Nephron (organoid): ENCODE measurements around the gene CAMTA1.

Experiments
- H3K27ac Mint-ChIP-seq, 3 experiments: 2 replicates each; pipeline ENCODE4 v1.8.0; 2020; ENCODE audit warnings: mixed read lengths in 3 of 3, mild to moderate bottlenecking in 2 of 3, moderate library complexity in 1 of 3
- H3K27me3 Mint-ChIP-seq: 2 replicates; pipeline ENCODE4 v1.8.0; 2021; ENCODE audit warnings: low read depth, mild to moderate bottlenecking, moderate library complexity, mixed read lengths
- H3K36me3 Mint-ChIP-seq: 2 replicates; pipeline ENCODE4 v1.8.0; 2020; ENCODE audit warnings: low read depth, mixed read lengths
- H3K4me1 Mint-ChIP-seq: 2 replicates; pipeline ENCODE4 v1.8.0; 2020; ENCODE audit warnings: mixed read lengths
- H3K4me3 Mint-ChIP-seq, 3 experiments: 2 replicates each; pipeline ENCODE4 v1.8.0; 2020; ENCODE audit warnings: mild to moderate bottlenecking in 3 of 3, mixed read lengths in 3 of 3, moderate library complexity in 2 of 3
- H3K9me3 Mint-ChIP-seq: 2 replicates; pipeline ENCODE4 v1.8.0; 2020; ENCODE audit warnings: mixed read lengths
- TF ChIP-seq, protein P1 (sequence below), 3 experiments: fragments of 200-600 bp; sonication (generic); IDR thresholded peaks; one replicate each; pipeline ENCODE4 v1.5.0; 2021; ENCODE audit warnings: antibody characterized with exemption in 3 of 3; ENCODE audit not compliant: unreplicated experiment in 3 of 3

The CAMTA1 gene

GRCh38 chr1:7425229-7425628 lies 640.0 kb downstream of the CAMTA1 start:
- Mint-ChIP-seq H3K36me3 (no peaks in the 10 kb centered on the region), H3K4me3 (no peak overlapping the region), H3K4me1 (peaks cover 23% of the 10 kb centered on the region), H3K27me3 (peaks cover 18% of the 10 kb centered on the region), H3K27ac (no peak overlapping the region), H3K9me3 (peaks cover 4% of the 10 kb centered on the region)
- TF ChIP-seq, protein P1, sequence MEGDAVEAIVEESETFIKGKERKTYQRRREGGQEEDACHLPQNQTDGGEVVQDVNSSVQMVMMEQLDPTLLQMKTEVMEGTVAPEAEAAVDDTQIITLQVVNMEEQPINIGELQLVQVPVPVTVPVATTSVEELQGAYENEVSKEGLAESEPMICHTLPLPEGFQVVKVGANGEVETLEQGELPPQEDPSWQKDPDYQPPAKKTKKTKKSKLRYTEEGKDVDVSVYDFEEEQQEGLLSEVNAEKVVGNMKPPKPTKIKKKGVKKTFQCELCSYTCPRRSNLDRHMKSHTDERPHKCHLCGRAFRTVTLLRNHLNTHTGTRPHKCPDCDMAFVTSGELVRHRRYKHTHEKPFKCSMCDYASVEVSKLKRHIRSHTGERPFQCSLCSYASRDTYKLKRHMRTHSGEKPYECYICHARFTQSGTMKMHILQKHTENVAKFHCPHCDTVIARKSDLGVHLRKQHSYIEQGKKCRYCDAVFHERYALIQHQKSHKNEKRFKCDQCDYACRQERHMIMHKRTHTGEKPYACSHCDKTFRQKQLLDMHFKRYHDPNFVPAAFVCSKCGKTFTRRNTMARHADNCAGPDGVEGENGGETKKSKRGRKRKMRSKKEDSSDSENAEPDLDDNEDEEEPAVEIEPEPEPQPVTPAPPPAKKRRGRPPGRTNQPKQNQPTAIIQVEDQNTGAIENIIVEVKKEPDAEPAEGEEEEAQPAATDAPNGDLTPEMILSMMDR (IDR thresholded peaks at IDR 0.05; ENCODE audit: unreplicated experiment in 3 of 3) = no peak

DNA sequence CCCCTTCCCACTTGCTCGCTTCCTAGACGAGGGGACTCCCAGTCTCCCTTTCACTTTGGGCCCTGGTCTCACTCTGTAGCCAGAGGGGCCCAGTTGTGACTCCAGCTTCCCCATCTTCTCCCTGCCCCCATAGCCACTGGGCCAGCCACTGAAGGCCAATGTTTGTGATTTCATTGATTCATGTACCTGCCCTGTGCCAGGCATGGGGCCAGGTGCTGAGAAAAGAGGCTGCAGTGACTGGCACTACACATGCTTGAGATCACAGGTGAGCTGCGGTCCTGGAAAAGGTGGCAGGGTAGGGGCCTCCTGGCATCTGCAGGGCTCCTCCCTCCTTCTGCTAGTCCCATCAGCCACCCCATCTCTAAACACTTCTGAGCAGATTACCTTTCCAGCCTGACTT lies 640.5 kb downstream of the CAMTA1 start:
- Mint-ChIP-seq H3K27ac (no peak overlapping the region), H3K27me3 (peaks cover 18% of the 10 kb centered on the region), H3K36me3 (no peaks in the 10 kb centered on the region), H3K4me1 (peaks cover 18% of the 10 kb centered on the region), H3K4me3 (no peak overlapping the region), H3K9me3 (no peaks in the 10 kb centered on the region)
- TF ChIP-seq, protein P1 (IDR thresholded peaks at IDR 0.05; ENCODE audit: unreplicated experiment in 3 of 3) = no peak

- peaks cover 18% of the 10 kb centered on the region for H3K27me3 Mint-ChIP-seq
- peak overlapping the region; percentile 14 to 66 (median 32) for H3K27ac Mint-ChIP-seq
- TF ChIP-seq, protein P1 (IDR thresholded peaks at IDR 0.05; ENCODE audit: unreplicated experiment in 3 of 3) = no peak
- peaks cover 18% of the 10 kb centered on the region for H3K4me1 Mint-ChIP-seq
- no peaks in the 10 kb centered on the region for H3K9me3 Mint-ChIP-seq
- no peak overlapping the region for H3K4me3 Mint-ChIP-seq
- H3K36me3 Mint-ChIP-seq = no peaks in the 10 kb centered on the region
These were observed 641.7 kb downstream of the CAMTA1 start for GRCh38 chr1:7426780-7427604.

GRCh38 chr1:7427605-7428300 lies 642.5 kb downstream of the CAMTA1 start:
- Mint-ChIP-seq H3K4me1 (peaks cover 18% of the 10 kb centered on the region), H3K36me3 (no peaks in the 10 kb centered on the region), H3K4me3 (no peak overlapping the region), H3K9me3 (no peaks in the 10 kb centered on the region), H3K27ac (peak overlapping the region in 2 of 3 experiments; percentile 33 to 44), H3K27me3 (peaks cover 18% of the 10 kb centered on the region)
- TF ChIP-seq, protein P1 (IDR thresholded peaks at IDR 0.05; ENCODE audit: unreplicated experiment in 3 of 3) = no peak

DNA sequence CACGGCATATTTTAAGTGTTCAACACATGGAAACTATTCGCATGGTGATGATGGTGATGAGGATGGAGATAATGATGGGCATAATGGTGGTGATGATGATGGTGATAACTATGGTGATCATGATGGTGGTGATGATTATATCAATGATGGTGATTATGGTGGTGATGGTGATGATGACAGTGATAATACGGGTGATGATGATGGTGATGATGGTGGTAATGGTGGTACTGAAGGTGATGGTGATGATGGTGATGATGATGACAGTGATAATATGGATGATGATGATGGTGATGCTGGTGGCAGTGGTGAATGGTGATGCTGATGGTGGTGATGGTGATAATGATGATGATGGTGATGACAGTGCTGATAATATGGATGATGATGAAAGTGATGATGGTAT lies 644.0 kb downstream of the CAMTA1 start:
- Mint-ChIP-seq H3K4me3 (no peak overlapping the region), H3K36me3 (no peaks in the 10 kb centered on the region), H3K27me3 (peaks cover 14% of the 10 kb centered on the region), H3K27ac (no peak overlapping the region), H3K9me3 (no peaks in the 10 kb centered on the region), H3K4me1 (peaks cover 14% of the 10 kb centered on the region)
- TF ChIP-seq, protein P1 (IDR thresholded peaks at IDR 0.05; ENCODE audit: unreplicated experiment in 3 of 3) = no peak
